Measurements from ENCODE around the gene ECT2L.

Gene ECT2L

DNA sequence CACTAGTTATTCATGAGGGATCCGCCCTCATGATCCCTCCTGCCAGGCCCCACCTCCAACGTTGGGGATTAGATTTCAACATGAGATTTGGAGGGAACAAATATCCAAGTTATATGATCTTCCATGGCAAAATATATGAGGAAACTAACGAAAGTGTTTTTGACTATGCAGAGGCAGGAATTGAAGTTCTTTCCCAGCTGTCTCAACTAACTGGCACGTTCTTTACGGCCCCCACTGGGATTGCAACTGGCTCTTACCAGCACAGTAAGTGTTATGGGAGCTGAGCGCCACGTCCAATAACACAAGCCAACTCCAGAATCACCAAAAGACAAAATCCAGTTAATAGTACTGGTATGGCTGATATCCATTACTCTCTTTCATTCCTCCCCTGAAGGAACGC is 66.6 kb downstream of the ECT2L start:
- DNase-seq (ENCODE audit: low read depth): no peak

DNA sequence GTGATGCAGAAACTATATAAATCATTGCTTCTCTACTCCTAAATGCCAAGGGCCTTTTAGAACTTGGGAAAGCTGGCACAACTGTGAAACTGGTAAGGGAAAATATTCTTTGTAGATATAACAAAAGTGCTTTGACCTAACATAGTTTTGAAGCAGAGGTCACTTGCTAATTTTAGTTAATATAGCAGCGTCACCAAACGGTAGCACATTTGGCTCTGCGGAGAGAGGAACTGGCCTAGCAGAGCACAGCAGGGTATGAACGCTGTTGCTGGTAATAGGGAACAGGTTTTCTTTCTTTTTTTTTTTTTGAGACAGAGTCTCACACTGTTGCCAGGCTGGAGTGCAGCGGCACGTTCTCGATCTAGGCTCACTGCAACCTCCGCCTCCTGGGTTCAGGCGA is 67.4 kb downstream of the ECT2L start:
- DNase-seq (ENCODE audit: low read depth): no peak

DNA sequence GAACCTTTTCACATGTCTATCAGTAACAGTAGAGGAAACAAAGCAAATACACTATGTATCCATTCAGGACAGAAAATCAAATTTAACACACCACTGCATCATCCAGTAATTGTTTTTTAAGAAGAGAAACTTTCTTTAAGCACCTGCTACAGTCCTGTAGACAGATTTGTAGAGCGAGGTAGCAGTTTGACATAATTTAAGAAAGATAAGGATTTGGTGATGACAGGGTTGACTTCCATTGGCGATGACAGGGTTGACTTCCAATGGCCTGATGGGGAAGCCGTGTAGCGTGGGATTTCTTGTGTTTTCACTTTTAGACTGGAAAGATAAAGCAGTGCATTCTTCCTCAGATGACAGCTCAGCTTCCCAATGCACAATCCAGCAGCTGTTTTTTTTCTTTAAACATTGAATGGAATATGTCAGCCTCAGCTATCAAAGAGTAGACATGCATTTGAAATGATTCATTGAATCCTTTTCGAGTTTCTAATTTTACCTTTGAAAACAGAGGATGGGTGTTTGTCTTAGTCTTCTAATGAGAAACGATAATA is 68.5 kb downstream of the ECT2L start:
- no peak for DNase-seq (ENCODE audit: low read depth)

DNA sequence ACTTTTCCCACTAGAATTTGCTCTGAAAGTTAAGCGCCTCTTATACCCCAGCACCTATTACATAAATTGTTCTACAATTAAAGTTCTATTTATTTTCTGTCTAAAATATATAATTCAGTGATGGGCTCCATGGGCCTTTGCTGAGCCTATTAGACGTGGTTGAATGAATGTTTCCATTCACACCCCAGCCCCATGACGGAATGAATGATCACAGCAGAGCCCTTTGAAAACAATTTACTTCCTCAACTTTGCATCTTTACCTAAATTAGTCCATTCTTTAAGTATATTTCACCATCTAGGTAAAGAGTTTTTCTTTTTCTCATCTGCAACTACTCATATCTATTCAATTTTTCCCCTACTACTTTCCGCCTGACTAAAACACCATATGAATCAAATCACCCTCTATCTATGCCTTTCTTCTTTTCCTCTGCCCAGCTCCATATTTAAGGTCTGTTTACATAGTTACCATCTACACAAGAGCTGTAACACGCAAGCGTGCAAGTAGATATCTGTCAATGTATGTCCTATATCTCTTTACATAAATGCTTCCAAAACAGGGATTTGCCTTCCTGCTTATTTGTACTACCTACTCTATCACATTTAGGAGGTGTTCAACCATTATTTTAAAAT is 69.7 kb downstream of the ECT2L start:
- DNase-seq (ENCODE audit: low read depth): no peak

DNA sequence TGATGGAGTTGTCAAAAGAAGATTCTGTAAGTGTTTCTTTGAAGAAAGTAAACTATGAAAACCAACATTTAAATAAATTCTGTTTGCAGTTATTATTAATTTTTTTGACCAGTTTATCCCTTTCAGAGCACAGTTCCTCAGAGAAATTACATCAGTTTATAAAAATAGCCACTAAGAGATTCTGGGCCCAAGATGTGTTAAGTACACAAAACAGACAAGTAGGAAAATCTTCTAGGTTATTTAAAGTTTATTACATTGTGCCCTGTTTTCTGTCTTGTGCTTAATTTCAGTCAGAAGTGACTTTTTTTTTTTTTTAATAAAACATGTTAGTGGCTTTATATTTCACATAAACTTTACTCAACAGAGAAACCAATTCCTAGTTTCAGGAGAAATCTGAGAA is 72.3 kb downstream of the ECT2L start:
- no peak for DNase-seq (ENCODE audit: low read depth)

DNA sequence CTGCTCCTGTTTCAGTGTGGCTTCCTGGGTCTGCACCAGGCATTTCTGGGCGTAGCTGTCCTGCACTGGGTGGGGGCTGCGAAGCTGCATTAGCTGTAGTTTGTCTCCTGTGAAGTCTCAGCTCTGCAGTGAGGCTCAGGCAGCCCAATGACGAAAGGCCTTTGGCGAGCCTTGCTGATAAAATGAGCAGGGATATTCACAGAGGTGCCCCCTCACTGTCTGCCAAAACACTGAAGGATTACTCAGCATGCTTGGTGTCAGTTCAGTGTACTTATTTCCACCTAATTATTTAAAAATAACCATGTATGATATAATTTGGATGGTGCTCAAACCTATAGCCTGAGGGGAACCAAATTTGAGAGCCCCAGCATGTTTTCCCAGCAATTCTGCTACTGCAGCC is 73.5 kb downstream of the ECT2L start:
- no peak for DNase-seq (ENCODE audit: low read depth)

DNA sequence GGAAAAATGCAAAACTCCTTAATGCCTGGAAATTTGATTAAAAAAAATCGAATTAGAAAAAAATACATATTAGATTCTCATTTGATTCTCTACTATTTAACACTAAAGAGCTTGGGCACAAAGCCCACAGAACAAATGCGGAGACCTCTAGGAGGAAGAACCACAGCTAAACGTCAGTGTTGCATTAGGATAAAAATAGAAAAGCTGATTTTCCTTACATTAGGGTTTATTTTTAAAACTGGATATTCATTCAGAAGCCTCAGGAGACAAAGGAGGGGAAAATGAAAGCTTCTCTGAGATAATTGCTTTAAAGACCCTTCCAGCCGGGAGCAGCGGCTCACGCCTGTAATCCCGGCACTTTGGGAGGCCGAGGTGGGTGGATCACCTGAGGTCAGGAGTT is 77.3 kb downstream of the ECT2L start:
- no peak for DNase-seq (ENCODE audit: low read depth)

DNA sequence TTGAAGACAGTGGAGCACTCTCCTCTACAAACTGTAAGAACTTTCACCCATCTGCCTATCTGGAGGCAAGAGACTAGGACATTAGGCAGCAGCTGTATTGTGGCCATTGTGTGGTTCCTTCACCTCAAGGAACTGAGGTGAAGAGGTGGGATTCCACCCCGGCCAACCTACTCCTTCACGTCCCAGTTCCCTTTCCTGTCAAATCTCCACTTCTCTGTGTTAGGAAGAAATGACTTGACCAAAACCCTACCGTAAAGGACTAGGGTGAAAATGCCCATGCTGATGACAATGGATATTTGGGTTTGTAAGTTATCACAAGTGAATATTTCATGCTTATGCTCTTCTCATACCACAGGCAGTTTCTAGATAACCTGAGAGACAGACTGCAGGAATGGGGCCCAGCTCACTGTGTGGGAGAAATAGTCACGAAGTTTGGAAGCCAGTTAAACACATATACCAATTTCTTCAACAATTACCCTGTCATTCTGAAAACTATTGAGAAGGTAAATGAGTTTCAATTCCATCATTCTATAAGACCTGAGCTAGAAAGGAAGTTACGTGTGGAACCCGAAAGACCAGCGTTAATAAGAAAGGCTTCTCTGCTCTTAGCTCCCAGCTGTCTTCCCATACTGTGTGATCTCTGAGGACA is 86.6 kb downstream of the ECT2L start:
- no peak for DNase-seq (ENCODE audit: low read depth)

DNA sequence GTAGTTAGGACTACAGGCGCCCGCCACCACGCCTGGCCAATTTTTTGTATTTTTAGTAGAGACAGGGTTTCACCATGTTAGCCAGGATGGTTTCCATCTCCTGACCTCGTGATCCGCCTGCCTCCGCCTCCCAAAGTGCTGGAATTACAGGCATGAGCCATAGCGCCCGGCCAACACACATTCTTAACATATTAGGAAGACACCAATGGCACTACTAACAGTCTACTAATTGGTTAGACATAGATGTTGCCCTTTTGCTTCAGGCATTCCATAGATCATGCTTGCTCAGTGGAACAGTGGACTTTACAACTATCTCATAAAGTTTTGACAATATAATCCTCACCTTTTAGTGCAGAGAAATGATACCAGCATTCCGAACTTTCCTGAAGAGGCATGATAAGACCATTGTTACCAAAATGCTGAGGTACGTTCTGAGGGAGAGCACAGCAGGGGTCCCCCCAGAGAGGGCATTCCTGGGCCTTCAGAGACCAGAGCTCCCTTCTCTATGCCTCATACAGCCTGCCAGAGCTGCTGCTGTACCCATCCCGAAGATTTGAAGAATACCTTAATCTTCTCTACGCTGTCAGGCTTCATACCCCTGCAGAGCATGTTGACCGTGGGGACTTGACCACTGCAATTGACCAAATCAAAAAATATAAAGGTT is 89.4 kb downstream of the ECT2L start:
- no peak for DNase-seq (ENCODE audit: low read depth)

DNA sequence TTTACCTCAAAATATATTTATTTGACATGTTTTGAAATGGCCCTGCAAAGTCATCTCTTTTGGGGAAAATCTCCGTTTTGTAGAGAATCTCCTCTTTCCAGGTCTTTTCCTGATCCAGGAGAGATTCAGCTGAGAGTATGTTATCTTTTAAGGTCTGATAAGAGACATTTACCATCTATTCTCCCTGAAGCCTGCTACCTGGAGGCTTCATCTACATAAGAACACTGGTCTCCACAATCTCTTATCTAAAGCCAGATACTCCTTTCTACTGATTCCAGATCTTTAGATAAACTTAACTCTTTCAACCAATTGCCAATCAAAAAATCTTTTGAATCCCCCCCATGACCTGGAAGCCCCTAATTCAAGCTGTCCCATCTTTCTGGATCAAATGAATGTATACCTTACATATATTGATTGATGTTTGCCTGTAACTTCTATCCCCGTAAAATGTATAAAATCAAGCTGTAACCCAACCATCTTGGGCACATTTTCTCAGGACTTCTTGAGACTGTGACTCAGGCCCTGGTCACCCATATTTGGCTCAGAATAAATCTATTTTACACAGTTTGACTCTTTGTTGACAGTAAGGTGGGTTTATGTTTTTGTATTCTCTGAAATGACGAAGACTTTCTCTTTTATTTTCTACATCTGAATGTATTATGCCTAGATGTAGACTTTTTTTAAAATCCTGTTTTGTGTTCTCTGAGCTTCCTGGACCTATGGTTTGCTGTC is 95.5 kb downstream of the ECT2L start:
- no peak for DNase-seq (ENCODE audit: low read depth)

DNA sequence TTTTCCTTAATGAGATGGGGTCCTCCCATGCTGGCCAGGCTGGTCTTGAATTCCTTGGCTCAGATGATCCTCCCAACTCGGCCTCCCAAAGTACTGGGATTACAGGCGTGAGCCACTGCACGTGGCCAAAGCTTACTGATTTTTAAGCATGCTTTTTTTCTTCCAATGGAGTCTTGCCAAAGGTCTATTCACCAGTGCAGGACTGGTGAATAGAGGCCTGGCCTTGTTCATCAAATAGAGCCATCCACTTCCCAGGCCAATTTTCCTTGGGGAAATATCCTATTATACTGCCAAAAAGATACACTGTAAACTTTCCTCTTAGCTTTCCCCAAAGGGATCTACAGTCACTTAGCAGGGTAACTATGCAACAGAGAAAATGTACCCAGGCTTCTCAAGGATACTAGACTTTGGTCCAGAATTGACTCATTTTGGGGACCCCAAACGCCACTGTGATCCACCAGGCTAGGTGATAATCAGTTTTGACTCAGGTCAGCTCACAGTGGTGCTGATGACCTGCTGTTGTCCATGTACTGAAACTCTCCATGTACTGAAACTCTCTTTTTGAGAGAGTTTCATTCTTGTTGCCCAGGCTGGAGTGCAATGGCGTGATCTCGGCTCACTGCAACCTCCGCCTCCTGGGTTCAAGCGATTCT is 100.3 kb downstream of the ECT2L start:
- no peak for DNase-seq (ENCODE audit: low read depth)

DNA sequence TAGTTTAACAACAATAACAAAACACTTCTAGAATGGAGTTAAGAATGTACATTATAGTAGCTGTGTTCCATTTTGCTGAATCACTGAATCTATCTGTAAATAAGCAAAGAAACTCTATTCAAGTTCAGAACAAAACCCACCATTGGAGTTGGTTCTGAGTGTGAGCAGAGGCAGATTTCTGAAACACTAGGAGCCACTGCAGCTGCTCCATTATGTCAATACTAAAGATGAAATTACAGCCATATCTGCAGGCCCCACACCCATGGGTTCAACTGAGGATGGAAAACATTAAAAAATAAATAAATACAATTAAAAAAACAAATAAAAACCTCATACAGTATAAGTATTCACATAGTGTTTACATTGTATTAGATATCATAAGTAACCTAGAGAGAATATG is 101.1 kb downstream of the ECT2L start:
- DNase-seq (ENCODE audit: low read depth): no peak

DNA sequence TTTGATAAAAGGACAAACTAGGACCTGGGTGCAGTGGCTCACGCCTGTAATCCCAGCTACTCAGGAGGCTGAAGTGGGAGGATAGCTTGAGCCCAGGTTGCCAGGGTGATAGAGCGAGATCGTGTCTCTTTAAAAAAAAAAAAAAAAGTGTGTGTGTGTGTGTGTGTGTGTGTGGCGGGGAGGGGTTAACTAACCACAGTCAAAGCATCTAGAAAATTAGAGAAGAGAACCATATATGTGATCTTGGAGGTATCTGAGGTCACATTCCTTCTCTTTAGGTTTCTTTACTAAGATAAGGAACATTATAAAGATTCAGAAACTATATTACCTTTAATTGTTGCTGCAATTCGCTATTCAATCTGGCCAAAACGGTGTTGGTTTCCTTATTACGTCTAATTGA is 111.3 kb downstream of the ECT2L start:
- no peak for DNase-seq (ENCODE audit: low read depth)

DNA sequence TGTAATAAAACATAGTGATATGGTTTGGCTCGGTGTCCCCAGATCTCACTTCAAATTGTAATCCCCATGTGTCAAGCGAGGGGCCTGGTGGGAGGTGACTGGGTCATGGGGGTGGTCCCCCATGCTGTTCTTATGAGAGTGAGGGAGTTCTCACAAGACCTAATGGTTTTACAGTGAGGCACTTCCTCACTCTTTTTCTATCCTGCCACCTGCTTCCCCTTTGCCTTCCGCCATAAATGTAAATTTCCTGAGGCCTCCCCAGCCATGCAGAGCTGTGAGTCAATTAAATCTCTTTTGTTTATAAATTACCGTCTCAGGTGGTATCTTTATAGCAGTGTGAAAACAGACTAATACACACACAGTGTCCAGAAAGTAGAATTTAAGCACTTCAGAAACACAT is 113.6 kb downstream of the ECT2L start:
- no peak for DNase-seq (ENCODE audit: low read depth)

DNA sequence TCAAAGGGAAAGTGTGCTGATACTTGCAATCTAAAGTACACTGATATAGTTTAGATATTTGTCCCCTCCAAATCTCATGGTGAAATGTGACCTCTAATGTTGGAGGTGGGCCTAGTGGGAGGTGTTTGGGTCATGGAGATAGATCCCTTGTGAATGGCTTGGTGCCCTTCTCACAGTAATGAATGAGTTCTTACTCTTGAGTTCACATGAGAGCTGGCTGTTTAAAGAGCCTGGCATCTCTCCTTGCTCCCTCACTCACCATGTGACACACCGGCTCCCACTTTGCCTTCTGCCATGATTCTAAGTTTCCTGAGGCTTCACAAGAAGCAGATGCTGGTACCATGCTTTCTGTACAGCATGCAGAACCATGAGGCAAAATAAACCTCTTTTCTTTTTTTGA is 114.1 kb downstream of the ECT2L start:
- no peak for DNase-seq (ENCODE audit: low read depth)

DNA sequence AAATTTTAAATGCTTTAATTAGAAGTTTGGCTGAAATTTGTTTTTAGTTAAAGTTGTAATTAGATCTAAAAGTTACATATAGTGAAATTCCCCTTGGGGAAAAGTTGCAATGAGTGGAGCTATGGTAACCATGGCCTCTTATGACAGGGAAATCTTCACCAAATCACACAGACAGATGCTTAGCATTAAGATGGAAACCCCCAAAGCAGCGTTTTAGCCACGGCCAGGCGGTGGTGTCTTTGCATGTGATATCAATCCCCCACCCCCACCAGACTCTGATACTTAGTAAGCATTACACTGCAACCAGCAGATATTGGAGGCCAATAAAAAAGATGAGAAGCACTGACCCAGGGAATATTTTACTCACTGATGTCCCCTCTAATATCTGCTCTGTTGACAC is 116.4 kb downstream of the ECT2L start:
- no peak for DNase-seq (ENCODE audit: low read depth)

DNA sequence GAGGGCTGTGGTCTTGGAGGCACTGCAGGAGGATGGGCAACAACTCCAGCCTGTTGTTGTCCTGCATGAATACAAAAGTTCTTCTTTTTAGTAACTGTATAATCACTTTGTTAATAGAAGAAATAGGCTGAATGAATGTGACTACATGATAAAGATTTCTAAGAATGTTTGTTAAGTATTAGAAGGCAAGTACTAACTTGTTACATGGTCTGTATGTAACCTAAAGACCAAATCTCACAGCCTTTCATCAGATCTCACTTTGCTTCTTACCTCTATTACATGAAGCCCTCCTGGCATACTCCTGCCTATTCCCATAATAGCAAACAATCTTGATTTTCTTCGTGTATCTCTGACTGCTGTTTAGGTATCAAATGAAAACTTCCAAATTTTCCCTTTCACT is 118.8 kb downstream of the ECT2L start:
- DNase-seq (ENCODE audit: low read depth): no peak

DNA sequence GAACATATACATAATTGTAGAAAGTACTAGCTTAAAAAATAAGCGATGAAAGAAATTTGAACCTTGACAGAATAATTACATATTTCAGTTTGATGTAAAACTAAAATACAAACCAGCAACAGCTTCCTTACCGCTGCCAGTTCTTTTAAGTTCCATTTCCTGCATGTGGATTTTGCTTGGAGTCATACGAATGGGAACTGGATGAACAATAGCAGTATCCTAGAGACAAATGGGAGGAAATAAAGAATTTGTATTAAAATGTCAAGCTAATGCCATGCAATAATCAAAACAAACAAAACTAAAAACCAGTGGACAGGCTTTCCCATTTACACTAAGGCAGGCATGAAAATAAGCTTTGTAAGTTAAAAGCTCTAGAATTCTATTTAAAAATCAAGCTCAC is 125.0 kb downstream of the ECT2L start:
- DNase-seq (ENCODE audit: low read depth): no peak

DNA sequence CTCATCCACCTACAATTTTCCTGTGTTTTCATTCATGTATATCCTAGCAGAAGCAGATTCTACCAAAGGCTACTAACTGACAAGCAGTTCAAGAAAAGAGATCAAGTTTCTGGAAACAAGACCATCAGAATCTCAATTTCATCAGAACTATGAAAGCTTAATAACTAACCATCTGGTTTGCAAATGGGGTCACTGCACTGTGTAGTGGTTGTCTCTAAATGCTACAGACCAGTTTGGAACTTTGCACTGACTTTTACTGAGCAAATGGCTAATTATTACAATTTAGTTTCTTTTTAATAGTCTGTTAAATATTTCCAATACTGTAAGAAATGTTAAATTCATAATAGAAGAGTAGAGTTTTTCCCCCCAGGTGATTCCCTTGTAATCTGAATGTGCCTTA is 127.7 kb downstream of the ECT2L start:
- DNase-seq (ENCODE audit: low read depth): no peak

DNA sequence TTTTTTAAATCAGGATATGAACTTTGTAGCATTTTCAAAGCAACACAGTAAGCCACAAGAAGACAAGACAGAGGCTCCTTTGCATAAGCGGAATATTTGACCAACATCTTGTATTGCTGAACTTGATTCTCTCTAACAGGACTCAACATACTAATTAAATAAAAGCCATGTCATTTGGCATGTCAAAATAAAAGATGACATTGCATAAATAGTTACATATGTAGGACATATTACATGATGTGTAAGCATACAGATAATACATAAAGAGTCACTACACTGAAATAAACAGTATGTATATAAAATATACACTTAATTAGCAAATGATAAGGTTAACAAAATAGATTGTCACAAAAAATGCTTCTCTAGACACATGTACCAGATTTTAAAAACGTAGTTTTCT is 129.9 kb downstream of the ECT2L start:
- DNase-seq (ENCODE audit: low read depth): no peak

DNA sequence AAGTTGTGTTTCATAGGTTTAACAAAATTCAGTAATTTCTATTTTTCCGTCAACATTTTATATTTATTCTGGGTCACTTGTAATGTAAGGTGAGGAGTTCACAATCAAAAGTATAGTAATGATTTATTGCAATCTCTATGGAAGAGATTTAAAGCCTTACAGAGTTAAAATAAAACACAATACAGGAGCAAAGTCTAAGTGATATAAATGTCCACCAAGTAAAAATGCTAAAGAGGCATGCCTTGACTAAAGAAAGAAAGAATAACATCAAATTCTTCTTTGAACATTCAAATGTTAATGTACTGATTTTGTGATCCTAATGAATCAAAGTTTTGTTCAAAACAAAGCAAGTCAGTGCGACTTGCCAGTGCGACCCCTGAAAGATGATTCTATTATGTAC is 130.7 kb downstream of the ECT2L start:
- no peak for DNase-seq (ENCODE audit: low read depth)

DNA sequence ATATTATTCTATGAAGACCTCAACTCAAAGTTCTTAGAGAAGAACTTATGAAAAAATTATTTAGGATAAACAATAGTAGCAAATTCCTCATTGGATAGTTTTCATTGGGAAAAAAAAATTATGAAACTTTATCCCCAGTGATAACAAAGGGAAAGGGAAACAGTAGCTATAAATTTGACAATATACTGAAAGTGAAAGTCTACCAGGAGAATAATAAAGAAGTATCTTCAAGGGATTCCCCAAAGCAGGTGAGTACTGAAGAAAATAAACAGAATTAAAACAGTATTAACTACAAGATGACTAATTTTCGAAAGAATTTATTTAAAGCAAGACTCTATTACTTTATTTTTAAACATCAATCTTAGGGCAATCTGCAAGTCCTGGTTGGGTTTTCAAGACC is 135.8 kb downstream of the ECT2L start:
- no peak for DNase-seq (ENCODE audit: low read depth)

All from stimulated activated CD4-positive, alpha-beta T cell treated with anti-CD3 and anti-CD28 coated beads, Interleukin-2, amount 100 ng/mL, for 4 hours (primary cell).